ENCODE data around the gene BBOX1. TPM values are rescaled to one million over a fixed set of nuclear protein-coding genes. Genes with fewer than 3 reads are reported as not detected.
"Not testable (repeated sequence)": the region's sequence is repeated elsewhere in the genome, so short reads cannot be mapped to it uniquely, and the experiment has no call there.

The BBOX1 gene
- not detected in 2 replicates for total RNA-seq (2014; rRNA removed; shearing (Covaris generic))

GRCh38 chr11:27040302-27041115 lies at the start of gene BBOX1:
Gene BBOX1 (plus strand): TSS chr11:27040815. CDS start chr11:27055431, 14,616 bp downstream.
- DNase-seq (ENCODE audit: low read depth), result peak; percentile 18

GRCh38 chr11:26992031-26992541 lies 48.5 kb upstream of the BBOX1 start:
- peak; percentile 2 for DNase-seq (ENCODE audit: low read depth)

- no peak for DNase-seq (ENCODE audit: low read depth)
Observed at GRCh38 chr11:26993965-26994457, 46.6 kb upstream of the BBOX1 start, which contains the start of gene FIBIN. Gene FIBIN (plus strand): TSS chr11:26994112. CDS start chr11:26994527, 415 bp downstream.

- no peak for DNase-seq (ENCODE audit: low read depth)
Observed at GRCh38 chr11:26994631-26995095, 46.0 kb upstream of the BBOX1 start.

GRCh38 chr11:26995701-26996460 lies 44.7 kb upstream of the BBOX1 start:
- no peak for DNase-seq (ENCODE audit: low read depth)

GRCh38 chr11:26997378-26997777 lies 43.2 kb upstream of the BBOX1 start:
- no peak for DNase-seq (ENCODE audit: low read depth)

- DNase-seq (ENCODE audit: low read depth), result not testable (repeated sequence)
Observed at GRCh38 chr11:27001136-27001730, 39.4 kb upstream of the BBOX1 start.

- no peak for DNase-seq (ENCODE audit: low read depth)
Observed at GRCh38 chr11:27002431-27002830, 38.2 kb upstream of the BBOX1 start.

- no peak for DNase-seq (ENCODE audit: low read depth)
Observed at GRCh38 chr11:27002838-27003237, 37.8 kb upstream of the BBOX1 start.

GRCh38 chr11:27004103-27004502 lies 36.5 kb upstream of the BBOX1 start:
- no peak for DNase-seq (ENCODE audit: low read depth)

GRCh38 chr11:27008811-27009535 lies 31.6 kb upstream of the BBOX1 start:
- no peak for DNase-seq (ENCODE audit: low read depth)

GRCh38 chr11:27011560-27012233 lies 28.9 kb upstream of the BBOX1 start:
- DNase-seq (ENCODE audit: low read depth), result no peak

- peak; percentile 6 for DNase-seq (ENCODE audit: low read depth)
Observed at GRCh38 chr11:27012234-27012921, 28.2 kb upstream of the BBOX1 start.

- DNase-seq (ENCODE audit: low read depth), result no peak
Observed at GRCh38 chr11:27013781-27014361, 26.7 kb upstream of the BBOX1 start.

- no peak for DNase-seq (ENCODE audit: low read depth)
Observed at GRCh38 chr11:27018902-27019529, 21.6 kb upstream of the BBOX1 start.

- peak; percentile 4 for DNase-seq (ENCODE audit: low read depth)
Observed at GRCh38 chr11:27020751-27021150, 19.9 kb upstream of the BBOX1 start.

- DNase-seq (ENCODE audit: low read depth), result no peak
Observed at GRCh38 chr11:27022659-27023251, 17.9 kb upstream of the BBOX1 start.

- DNase-seq (ENCODE audit: low read depth), result no peak
Observed at GRCh38 chr11:27024865-27025264, 15.8 kb upstream of the BBOX1 start.

All from M059J (cell line).